Measurements from ENCODE around the gene SPACA6.

Gene SPACA6

DNA sequence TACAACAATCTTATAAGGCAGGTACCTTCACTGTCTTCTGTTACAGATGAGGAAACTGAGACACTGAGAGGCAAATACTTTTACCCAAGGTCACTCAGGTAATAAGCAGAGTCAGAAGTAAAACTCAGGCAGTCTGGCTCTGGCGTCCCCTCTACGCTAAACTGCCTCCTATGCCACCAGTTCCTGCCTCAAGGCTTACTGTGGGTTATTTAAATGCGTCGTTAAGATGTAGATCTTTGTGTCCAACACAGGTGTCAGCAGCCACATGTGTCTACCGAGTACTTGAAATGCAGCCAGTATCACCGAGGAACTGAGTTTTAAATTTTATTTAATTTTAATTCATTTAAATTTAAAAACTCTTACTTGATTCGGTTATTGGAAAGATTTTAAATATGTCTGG is 28.8 kb downstream of the SPACA6 start:
- TF ChIP-seq, protein P1, sequence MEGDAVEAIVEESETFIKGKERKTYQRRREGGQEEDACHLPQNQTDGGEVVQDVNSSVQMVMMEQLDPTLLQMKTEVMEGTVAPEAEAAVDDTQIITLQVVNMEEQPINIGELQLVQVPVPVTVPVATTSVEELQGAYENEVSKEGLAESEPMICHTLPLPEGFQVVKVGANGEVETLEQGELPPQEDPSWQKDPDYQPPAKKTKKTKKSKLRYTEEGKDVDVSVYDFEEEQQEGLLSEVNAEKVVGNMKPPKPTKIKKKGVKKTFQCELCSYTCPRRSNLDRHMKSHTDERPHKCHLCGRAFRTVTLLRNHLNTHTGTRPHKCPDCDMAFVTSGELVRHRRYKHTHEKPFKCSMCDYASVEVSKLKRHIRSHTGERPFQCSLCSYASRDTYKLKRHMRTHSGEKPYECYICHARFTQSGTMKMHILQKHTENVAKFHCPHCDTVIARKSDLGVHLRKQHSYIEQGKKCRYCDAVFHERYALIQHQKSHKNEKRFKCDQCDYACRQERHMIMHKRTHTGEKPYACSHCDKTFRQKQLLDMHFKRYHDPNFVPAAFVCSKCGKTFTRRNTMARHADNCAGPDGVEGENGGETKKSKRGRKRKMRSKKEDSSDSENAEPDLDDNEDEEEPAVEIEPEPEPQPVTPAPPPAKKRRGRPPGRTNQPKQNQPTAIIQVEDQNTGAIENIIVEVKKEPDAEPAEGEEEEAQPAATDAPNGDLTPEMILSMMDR (conservative IDR thresholded peaks at IDR 0.05; ENCODE audit: control insufficient read depth, insufficient read depth, low read depth, low read length), result no peak
- no peak overlapping the region for H3K4me3 ChIP-seq (ENCODE audit: control insufficient read depth, low read depth, low read length)
- no peak for DNase-seq (ENCODE audit: low read depth)

DNA sequence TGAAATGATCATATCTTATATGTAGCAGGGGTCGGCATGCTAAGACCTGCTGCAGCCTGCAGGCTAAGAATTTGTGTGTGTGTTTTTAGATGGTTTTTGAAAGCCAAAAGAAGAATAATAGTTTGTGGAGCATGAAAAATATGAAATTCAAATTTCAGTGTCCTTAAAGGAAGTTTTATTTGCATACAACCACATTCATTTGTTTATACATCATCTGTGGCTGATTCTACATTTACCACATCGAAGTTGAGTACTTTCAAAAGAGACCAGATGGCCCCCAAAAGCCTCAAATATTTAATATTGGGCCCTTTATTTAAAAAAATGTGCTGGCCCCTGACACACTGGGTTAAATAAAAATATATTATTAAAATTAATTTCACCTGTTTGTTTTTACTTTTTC is 29.4 kb downstream of the SPACA6 start:
- TF ChIP-seq, protein P1 (conservative IDR thresholded peaks at IDR 0.05; ENCODE audit: control insufficient read depth, insufficient read depth, low read depth, low read length), result no peak
- no peak for DNase-seq (ENCODE audit: low read depth)
- no peak overlapping the region for H3K4me3 ChIP-seq (ENCODE audit: control insufficient read depth, low read depth, low read length)

DNA sequence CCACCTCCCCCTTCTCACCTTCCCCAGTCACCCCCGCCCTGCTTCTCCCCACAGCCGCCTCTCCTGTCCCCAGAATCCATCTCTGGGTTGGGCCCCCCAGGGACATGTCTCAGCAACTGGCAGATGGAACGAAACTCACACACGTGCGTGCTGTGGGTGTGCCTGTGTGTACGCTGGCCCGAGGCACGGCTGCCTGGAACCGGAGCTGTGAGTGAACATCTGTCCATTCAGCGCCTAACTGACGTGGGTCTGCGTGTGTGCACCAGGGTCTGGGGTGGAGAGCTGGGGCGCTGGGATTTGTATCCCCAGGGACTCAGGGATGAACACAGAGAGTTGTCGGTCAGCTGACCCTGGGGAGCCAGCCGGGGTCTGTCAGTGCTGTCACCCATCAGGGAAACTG is 31.4 kb downstream of the SPACA6 start:
- TF ChIP-seq, protein P1 (conservative IDR thresholded peaks at IDR 0.05; ENCODE audit: control insufficient read depth, insufficient read depth, low read depth, low read length), result no peak
- no peak overlapping the region for H3K4me3 ChIP-seq (ENCODE audit: control insufficient read depth, low read depth, low read length)

DNA sequence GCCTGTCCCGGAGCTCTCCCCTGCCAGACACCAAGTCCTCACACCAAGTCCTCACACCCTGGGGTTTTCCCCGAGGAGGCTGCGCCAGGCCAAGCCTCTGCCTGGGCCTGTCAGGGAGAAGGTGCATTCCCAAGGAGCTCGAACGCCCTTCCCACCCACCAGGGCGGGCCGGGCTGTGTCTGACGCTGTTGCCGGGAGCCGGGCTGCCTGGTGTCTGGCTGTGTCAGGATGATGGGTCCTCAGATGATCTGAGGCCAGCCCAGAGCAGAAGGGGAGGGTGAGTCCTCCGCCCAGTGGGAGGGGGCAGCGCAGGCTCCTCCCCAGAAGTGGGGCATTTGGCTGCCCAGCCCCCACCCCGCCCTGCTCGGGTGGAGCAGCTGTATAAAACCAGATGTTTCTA is 32.9 kb downstream of the SPACA6 start:
- no peak overlapping the region for H3K4me3 ChIP-seq (ENCODE audit: control insufficient read depth, low read depth, low read length)
- DNase-seq (ENCODE audit: low read depth), result peak; percentile 93
- TF ChIP-seq, protein P1 (conservative IDR thresholded peaks at IDR 0.05; ENCODE audit: control insufficient read depth, insufficient read depth, low read depth, low read length), result no peak

More for the DNA sequence above, 31.4 kb downstream of the SPACA6 start:
- peak; percentile 80 for DNase-seq (ENCODE audit: low read depth)

DNA sequence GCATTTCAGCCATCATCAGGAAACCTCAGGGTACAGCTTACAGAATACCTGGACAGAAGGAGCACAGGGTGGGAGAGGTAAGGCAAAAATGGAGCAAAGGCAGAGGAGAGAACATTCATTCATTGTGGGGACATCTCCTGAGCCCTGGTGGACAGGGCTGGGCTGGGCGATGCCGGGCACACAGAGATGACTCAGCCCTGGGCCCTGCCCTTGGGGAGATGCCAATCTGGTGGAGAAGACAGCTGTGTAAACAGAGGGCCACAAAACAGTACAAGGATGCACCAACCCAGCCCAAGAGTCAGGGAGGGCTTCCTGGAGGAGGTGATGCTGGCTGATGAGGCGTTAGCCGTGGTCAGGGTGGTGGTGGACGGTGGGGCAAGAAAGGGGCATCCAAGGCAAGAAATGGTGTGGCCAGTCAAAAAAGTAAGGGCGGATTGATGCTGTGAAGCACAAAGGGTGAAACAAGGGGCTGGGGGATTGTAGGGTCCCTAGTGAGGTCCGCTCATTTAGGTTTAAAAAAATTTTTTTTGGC is 34.3 kb downstream of the SPACA6 start:
- H3K4me3 ChIP-seq (ENCODE audit: control insufficient read depth, low read depth, low read length), result no peak overlapping the region
- peak; percentile 87 for DNase-seq (ENCODE audit: low read depth)
- TF ChIP-seq, protein P1 (conservative IDR thresholded peaks at IDR 0.05; ENCODE audit: control insufficient read depth, insufficient read depth, low read depth, low read length), result no peak

DNA sequence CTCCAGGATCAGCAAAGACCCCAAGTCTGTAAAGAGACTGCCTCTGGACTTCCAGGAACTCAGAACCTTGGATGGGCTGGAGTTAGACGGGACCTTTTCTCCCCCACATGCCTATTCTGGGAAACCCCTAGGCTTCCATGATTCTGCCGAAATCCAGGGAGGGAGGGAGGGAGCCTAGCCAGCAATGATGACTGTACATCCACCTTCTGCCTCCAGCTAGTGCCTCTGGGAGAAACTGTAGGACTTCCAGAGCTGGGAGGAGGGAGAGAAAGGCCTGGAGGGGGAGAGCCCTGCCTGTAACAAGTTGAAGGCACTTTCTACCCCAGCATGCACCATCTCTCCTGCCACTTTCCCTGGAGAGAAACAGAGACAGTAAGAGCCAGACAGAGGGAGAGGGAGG is 36.7 kb downstream of the SPACA6 start:
- DNase-seq (ENCODE audit: low read depth), result peak; percentile 81
- H3K4me3 ChIP-seq (ENCODE audit: control insufficient read depth, low read depth, low read length), result no peak overlapping the region
- TF ChIP-seq, protein P1 (conservative IDR thresholded peaks at IDR 0.05; ENCODE audit: control insufficient read depth, insufficient read depth, low read depth, low read length), result no peak
